ENCODE measurements around the gene PPP2R1B. TPM values are rescaled to one million over a fixed set of nuclear protein-coding genes. Genes with fewer than 3 reads are reported as not detected.
A peak's percentile ranks its signal among the peaks of the same experiment; 100 is the strongest.
"Not testable (repeated sequence)": the region's sequence is repeated elsewhere in the genome, so short reads cannot be mapped to it uniquely, and the experiment has no call there.

The PPP2R1B gene
- total RNA-seq, 1 donor from 2014 or later: 38.5 TPM

DNA sequence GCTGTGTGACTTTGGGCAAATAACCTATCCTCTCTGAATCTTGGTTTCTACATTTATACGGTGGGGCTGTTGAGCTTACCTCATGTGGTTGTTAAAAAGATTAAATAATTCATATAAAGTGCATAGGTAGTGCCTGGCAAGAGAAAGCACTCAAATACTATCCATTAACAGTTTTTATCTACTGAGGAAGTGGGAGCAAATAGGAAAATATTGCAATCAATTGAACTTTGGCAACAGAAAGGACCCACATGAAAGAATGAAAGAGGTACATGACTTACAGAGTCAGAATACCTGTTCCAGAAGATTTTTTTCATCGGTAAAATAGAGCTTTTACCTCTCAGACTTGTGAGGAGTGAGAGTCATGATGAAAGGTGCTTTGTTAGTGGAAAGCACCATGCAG, 6.3 kb upstream of the PPP2R1B start:
- Mint-ChIP-seq H3K36me3 (ENCODE audit: low read depth, unreplicated experiment) (no peaks in the 10 kb centered on the region), H3K4me1 (ENCODE audit: unreplicated experiment) (no peaks in the 10 kb centered on the region), H3K27me3 (ENCODE audit: unreplicated experiment) (peaks cover 1% of the 10 kb centered on the region), H3K9me3 (ENCODE audit: unreplicated experiment) (no peaks in the 10 kb centered on the region), H3K27ac (ENCODE audit: unreplicated experiment) (no peak overlapping the region), H3K4me3 (ENCODE audit: unreplicated experiment) (no peak overlapping the region)
- TF ChIP-seq, protein P1, sequence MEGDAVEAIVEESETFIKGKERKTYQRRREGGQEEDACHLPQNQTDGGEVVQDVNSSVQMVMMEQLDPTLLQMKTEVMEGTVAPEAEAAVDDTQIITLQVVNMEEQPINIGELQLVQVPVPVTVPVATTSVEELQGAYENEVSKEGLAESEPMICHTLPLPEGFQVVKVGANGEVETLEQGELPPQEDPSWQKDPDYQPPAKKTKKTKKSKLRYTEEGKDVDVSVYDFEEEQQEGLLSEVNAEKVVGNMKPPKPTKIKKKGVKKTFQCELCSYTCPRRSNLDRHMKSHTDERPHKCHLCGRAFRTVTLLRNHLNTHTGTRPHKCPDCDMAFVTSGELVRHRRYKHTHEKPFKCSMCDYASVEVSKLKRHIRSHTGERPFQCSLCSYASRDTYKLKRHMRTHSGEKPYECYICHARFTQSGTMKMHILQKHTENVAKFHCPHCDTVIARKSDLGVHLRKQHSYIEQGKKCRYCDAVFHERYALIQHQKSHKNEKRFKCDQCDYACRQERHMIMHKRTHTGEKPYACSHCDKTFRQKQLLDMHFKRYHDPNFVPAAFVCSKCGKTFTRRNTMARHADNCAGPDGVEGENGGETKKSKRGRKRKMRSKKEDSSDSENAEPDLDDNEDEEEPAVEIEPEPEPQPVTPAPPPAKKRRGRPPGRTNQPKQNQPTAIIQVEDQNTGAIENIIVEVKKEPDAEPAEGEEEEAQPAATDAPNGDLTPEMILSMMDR (IDR thresholded peaks at IDR 0.05; ENCODE audit: unreplicated experiment): no peak
- no peak for DNase-seq (ENCODE audit: low spot score)

DNA sequence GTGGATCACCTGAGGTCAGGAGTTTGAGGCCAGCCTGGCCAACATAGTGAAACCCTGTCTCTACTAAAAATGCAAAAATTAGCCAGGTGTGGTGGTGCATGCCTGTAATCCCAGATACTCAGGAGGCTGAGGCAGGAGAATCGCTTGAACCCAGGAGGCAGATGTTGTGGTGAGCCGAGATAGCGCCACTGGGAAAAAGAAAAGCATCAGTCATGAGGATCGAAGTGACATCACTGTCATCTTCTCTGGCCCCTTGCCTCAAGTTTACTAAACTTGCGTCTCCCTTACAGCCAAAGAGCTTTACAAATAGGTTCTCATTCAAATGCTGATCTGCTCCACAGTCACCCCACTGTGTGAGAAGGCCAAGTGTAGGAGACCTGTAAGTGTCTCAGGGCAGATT, 5.0 kb upstream of the PPP2R1B start:
- not testable (repeated sequence) for DNase-seq (ENCODE audit: low spot score); H3K9me3 Mint-ChIP-seq (ENCODE audit: unreplicated experiment); H3K4me3 Mint-ChIP-seq (ENCODE audit: unreplicated experiment); H3K4me1 Mint-ChIP-seq (ENCODE audit: unreplicated experiment); H3K27me3 Mint-ChIP-seq (ENCODE audit: unreplicated experiment); H3K27ac Mint-ChIP-seq (ENCODE audit: unreplicated experiment); H3K36me3 Mint-ChIP-seq (ENCODE audit: low read depth, unreplicated experiment)

DNA sequence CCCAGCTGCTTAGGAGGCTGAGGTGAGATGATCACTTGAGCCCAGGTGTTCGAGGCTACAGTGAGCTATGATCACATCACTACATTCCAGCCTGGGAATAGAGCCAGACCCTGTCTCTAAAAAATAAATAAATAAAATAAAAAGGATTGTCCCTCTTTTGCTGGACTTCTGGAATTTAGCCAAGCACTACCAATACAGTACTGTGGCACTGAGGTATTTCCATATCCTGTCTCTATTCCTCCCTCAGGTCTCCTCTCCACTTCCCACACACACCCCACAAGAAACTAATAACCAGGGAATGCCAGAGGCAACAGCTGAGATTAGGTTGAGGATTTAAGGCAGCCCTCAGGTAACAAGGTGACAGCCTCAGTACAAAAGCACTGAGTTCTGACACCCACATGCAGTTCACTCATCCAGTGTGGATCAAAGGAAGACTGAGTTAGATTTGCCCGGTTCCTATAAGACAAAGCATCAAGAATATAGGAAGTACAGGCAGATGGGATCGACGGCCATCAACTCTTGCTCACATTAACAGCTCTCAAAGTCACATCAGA, 4.5 kb upstream of the PPP2R1B start:
- H3K9me3 Mint-ChIP-seq (ENCODE audit: unreplicated experiment): no peaks in the 10 kb centered on the region
- no peak overlapping the region for H3K4me3 Mint-ChIP-seq (ENCODE audit: unreplicated experiment)
- peaks cover 5% of the 10 kb centered on the region for H3K36me3 Mint-ChIP-seq (ENCODE audit: low read depth, unreplicated experiment)
- peaks cover 5% of the 10 kb centered on the region for H3K4me1 Mint-ChIP-seq (ENCODE audit: unreplicated experiment)
- TF ChIP-seq, protein P1 (IDR thresholded peaks at IDR 0.05; ENCODE audit: unreplicated experiment): no peak
- no peak overlapping the region for H3K27ac Mint-ChIP-seq (ENCODE audit: unreplicated experiment)
- no peak for DNase-seq (ENCODE audit: low spot score)
- peaks cover 4% of the 10 kb centered on the region for H3K27me3 Mint-ChIP-seq (ENCODE audit: unreplicated experiment)

DNA sequence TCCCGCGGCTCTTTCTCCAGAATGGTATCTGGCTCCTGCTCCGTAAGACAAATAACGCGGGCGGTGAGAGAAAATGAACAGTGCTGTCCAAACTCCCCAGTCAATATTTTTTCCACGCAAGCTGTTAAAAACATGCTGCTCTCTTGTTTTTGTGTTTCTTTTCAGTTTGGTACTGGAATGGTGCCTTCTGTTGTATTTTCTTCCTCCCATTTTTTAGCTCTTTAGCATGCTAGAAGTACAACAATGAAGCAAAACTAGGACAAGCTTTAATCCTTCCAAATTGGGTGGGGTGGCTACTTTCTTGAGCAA, 599 bp upstream of the PPP2R1B start:
- peaks cover 16% of the 10 kb centered on the region for H3K4me1 Mint-ChIP-seq (ENCODE audit: unreplicated experiment)
- H3K27ac Mint-ChIP-seq (ENCODE audit: unreplicated experiment): peak overlapping the region; percentile 90
- peaks cover 28% of the 10 kb centered on the region for H3K36me3 Mint-ChIP-seq (ENCODE audit: low read depth, unreplicated experiment)
- no peak for DNase-seq (ENCODE audit: low spot score)
- peak overlapping the region; percentile 98 for H3K4me3 Mint-ChIP-seq (ENCODE audit: unreplicated experiment)
- TF ChIP-seq, protein P1 (IDR thresholded peaks at IDR 0.05; ENCODE audit: unreplicated experiment): no peak
- no peaks in the 10 kb centered on the region for H3K9me3 Mint-ChIP-seq (ENCODE audit: unreplicated experiment)
- H3K27me3 Mint-ChIP-seq (ENCODE audit: unreplicated experiment): peaks cover 7% of the 10 kb centered on the region

DNA sequence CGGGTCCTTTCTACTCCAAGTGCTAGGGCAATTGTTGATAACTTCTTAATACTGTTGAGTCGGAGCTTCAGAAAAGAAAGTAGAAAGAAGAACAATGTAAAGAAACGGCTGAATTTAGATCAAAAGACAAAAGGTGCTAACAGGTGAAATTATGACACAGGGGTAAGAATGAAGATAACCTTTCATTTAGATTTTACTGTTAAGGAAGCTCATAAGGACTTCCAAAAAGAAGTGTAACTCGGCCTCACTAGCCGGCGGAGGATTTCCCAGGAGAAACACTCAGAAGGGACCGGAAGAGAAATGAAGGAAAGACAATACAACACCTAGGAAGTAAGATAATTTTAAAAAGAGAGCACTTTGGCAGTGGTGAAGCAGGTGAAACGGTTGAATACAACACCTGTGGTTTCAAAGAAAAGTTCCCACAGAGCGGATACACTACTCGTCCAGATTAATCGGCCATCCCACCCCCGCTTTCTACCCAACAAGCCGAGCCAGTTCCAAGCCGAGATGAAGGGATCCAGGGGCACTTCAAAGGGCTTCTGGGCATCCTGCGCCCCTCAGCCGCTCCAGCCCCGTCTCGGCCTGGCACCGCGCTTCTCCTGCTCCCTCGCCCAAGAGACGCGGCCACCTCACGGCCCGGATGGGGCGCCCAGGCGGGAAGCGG, 737 bp downstream of the PPP2R1B start:
- Mint-ChIP-seq H3K9me3 (ENCODE audit: unreplicated experiment) (no peaks in the 10 kb centered on the region), H3K27me3 (ENCODE audit: unreplicated experiment) (peaks cover 7% of the 10 kb centered on the region), H3K4me3 (ENCODE audit: unreplicated experiment) (peak overlapping the region; percentile 98), H3K27ac (ENCODE audit: unreplicated experiment) (peak overlapping the region; percentile 81), H3K4me1 (ENCODE audit: unreplicated experiment) (peaks cover 16% of the 10 kb centered on the region), H3K36me3 (ENCODE audit: low read depth, unreplicated experiment) (peaks cover 31% of the 10 kb centered on the region)
- no peak for DNase-seq (ENCODE audit: low spot score)
- TF ChIP-seq, protein P1 (IDR thresholded peaks at IDR 0.05; ENCODE audit: unreplicated experiment): no peak

Data from endothelial cell (in vitro differentiated cells).